Measurements from ENCODE around the gene SLC5A10. TPM values are rescaled to one million over a fixed set of nuclear protein-coding genes. Genes with fewer than 3 reads are reported as not detected.
"Not testable (repeated sequence)": the region's sequence is repeated elsewhere in the genome, so short reads cannot be mapped to it uniquely, and the experiment has no call there.

SLC5A10 gene
- total RNA-seq, 2 experiments from 2014 or later: not detected

DNA sequence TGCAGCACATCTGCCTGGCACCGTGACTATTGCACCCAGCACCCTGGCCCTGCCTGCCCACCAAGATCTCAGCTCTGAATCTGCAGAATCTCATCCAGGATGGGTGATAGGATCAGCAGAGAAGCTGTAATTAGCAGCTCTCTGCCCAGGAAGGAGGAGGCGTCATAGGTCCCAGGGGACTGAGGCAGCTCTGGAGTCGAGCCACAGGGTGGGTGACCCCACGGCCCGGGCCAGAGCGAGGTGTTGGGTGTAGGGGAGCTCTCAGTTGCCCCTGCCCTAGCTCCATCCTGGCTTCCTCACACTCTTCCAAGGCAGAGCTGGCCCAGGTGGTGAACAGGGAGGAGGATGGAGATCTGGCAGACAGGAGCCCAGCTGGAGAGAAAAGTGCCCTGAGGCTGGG is 70.8 kb downstream of the SLC5A10 start:
- TF ChIP-seq, protein P1, sequence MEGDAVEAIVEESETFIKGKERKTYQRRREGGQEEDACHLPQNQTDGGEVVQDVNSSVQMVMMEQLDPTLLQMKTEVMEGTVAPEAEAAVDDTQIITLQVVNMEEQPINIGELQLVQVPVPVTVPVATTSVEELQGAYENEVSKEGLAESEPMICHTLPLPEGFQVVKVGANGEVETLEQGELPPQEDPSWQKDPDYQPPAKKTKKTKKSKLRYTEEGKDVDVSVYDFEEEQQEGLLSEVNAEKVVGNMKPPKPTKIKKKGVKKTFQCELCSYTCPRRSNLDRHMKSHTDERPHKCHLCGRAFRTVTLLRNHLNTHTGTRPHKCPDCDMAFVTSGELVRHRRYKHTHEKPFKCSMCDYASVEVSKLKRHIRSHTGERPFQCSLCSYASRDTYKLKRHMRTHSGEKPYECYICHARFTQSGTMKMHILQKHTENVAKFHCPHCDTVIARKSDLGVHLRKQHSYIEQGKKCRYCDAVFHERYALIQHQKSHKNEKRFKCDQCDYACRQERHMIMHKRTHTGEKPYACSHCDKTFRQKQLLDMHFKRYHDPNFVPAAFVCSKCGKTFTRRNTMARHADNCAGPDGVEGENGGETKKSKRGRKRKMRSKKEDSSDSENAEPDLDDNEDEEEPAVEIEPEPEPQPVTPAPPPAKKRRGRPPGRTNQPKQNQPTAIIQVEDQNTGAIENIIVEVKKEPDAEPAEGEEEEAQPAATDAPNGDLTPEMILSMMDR (IDR thresholded peaks at IDR 0.05): no peak
- Mint-ChIP-seq H3K27me3 (no peaks in the 10 kb centered on the region), H3K4me3 (no peak overlapping the region), H3K9me3 (no peaks in the 10 kb centered on the region), H3K36me3 (ENCODE audit: low read depth) (peaks cover 13% of the 10 kb centered on the region), H3K27ac (no peak overlapping the region), H3K4me1 (ENCODE audit: low read depth) (peaks cover 16% of the 10 kb centered on the region)
- ChIA-PET CTCF (interaction anchor here (2.1 to 2.7 kb wide), 2 partner anchors 62 to 397 kb away, joined by 6 to 8 read pairs; no protein-coding TSS in a partner anchor), POLR2A (interaction anchor here (1.1 to 1.6 kb wide), 5 partner anchors 14 to 62 kb away, joined by 3 to 6 read pairs (median 4); partner anchors contain the start of gene FAM83G)
- intact Hi-C loops (cut with micrococcal nuclease): no loop called here
- no peak for DNase-seq
- ATAC-seq: no peak

DNA sequence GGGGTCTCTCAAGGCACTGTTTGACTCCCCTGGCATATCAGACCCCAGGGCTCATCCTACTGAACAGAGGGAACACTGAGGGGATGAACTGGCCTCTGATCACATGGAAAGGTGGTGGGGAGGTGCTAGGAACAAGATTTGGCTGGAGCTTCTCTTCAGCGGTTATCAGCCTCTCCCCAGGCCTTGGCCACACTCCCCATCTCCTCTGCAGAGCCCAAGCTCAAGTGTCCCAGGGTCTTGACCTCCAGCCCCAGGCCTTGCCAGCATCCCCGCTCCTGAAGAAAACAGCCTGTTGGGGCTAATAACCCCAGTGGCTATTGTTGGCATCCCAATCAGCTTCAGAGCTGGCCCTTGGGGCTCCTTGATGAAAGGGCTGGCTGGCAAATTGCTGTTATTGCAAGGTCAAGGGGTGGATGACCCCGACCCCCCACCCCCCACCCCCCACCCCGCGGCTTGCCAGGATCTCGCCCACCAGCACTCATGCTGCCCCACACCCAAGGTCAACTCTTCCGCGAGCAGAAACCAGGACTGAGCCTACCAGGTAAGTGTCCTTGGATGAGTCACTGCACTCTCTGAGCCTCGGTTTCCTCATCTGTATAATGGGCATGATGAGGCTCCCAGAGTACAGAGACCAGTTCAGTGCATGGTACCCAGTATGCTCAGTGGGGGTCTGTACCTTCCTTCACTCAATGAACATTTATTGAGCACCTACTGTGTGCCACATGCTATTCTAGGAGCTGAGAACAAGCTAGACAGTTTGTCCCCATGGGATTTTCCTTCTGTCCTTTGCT is 71.4 kb downstream of the SLC5A10 start:
- H3K27me3 Mint-ChIP-seq: no peaks in the 10 kb centered on the region
- no peak for DNase-seq

DNA sequence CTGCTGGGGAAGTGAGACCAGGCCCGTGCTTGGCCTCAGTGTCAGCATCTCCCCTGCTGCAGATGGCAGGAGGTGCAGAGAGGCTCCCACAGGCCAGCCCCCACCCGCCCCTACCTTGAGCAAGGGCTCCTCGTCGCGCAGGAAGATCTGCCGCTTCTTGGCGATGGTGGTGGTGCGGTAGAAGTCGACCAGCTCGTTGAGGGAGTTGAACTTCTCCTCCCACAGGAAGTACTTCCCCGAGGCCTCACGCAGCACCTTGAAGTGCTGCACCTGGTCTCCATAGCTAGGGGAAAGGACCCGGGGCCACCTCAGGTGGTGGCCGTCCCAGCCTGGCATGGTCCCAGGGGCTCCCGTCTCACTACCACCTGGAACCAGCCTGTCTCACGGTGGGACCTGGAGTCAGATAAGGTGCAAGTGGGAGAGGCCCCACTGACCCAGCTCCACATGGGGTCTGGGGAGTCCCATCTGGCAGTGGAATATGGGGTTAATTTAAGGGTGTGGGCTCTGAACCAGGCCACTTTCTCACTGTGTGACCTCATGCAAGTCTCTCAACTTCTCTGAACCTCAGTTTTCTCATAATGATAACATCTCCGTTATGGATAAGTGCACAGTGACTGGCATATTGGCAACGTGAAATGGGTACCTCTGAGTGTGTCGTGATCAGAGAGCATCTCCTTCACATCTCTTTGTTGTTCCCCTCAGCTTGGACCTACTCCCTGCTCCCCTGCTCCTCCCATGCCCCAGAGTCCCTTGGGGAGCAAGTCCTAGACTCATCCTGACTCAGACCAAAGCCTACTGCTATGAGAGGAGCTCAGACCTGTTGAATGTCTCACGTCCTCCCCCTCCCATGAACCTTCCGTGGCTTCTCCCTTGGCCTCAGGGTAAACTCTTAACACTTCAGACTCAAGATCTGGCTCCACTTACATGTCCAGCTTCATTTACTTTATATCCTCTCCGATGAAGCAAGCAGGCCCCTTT is 72.4 kb downstream of the SLC5A10 start:
- peaks cover 16% of the 10 kb centered on the region for H3K4me1 Mint-ChIP-seq (ENCODE audit: low read depth)
- peak; percentile 47 for ATAC-seq
- intact Hi-C loops (cut with micrococcal nuclease): no loop called here
- CTCF ChIA-PET: interaction anchor here (1.1 to 2.7 kb wide), 3 partner anchors 21 to 399 kb away, joined by 3 to 8 read pairs (median 6); no protein-coding TSS in a partner anchor
- peaks cover 13% of the 10 kb centered on the region for H3K36me3 Mint-ChIP-seq (ENCODE audit: low read depth)
- peak; percentile 27 for DNase-seq
- peak overlapping the region; percentile 83 for H3K27ac Mint-ChIP-seq
- TF ChIP-seq, protein P1 (IDR thresholded peaks at IDR 0.05): no peak
- no peak overlapping the region for H3K4me3 Mint-ChIP-seq
- H3K27me3 Mint-ChIP-seq: no peaks in the 10 kb centered on the region
- H3K9me3 Mint-ChIP-seq: no peaks in the 10 kb centered on the region
- POLR2A ChIA-PET: interaction anchor here (1.2 to 2.0 kb wide), 2 partner anchors 20 to 63 kb away, joined by 3 to 8 read pairs; partner anchors contain the start of gene FAM83G

More for the DNA sequence above, 71.4 kb downstream of the SLC5A10 start:
- POLR2A ChIA-PET: interaction anchor here (1.1 to 2.0 kb wide), 7 partner anchors 14 to 63 kb away, joined by 3 to 8 read pairs (median 4); partner anchors contain the start of gene FAM83G
- peaks cover 16% of the 10 kb centered on the region for H3K4me1 Mint-ChIP-seq (ENCODE audit: low read depth)
- no peak overlapping the region for H3K27ac Mint-ChIP-seq
- CTCF ChIA-PET: interaction anchor here (1.1 to 2.7 kb wide), 3 partner anchors 20 to 398 kb away, joined by 3 to 8 read pairs (median 6); no protein-coding TSS in a partner anchor
- no peaks in the 10 kb centered on the region for H3K9me3 Mint-ChIP-seq
- H3K4me3 Mint-ChIP-seq: no peak overlapping the region
- TF ChIP-seq, protein P1 (IDR thresholded peaks at IDR 0.05): no peak
- intact Hi-C loops (cut with micrococcal nuclease): no loop called here
- ATAC-seq: no peak
- H3K36me3 Mint-ChIP-seq (ENCODE audit: low read depth): peaks cover 13% of the 10 kb centered on the region

DNA sequence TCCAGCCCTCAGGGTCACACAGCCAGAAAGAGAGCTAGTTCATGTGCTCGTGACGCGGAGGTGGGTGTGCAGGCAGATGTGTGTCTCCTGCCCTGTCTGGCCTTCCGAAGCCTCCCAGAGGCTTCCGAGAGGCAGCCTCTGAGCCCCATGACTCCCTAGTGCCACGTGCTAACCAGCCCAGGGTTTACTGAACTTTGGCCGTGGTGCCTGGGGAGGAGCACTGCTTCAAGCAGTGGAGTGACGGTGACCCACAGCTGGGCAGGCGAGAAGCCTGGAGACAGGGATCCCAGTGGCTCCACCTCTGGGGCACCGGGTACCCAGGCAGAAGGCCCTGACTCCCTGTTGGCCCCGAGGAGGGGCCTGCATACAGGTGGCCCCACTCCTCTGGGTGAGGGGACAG is 76.7 kb downstream of the SLC5A10 start:
- POLR2A ChIA-PET; H3K36me3 Mint-ChIP-seq (ENCODE audit: low read depth); H3K27me3 Mint-ChIP-seq; H3K27ac Mint-ChIP-seq; H3K9me3 Mint-ChIP-seq; CTCF ChIA-PET; intact Hi-C loops (cut with micrococcal nuclease); ATAC-seq; DNase-seq; H3K4me3 Mint-ChIP-seq: not testable (repeated sequence)
- H3K4me1 Mint-ChIP-seq (ENCODE audit: low read depth): peaks cover 14% of the 10 kb centered on the region

DNA sequence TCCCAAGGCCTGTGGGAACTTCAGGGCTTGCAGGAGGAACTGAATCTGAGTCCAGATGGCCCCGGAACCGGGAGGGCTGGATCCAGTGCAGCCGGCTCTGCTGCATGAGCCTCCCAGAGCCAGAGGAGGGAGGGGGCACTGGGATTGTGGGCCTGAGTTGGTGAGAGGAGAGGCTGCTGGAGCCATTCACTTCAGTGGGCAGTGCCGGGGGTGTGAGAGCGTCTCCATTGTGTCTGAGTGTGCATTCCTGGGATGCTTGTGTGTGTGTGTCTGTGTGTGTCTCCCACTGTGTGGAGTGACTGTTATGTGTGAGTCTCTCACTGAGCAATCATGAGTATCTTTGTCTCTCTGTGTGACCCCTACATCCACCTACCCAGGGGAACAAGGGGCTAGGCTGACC is 77.8 kb downstream of the SLC5A10 start:
- POLR2A ChIA-PET; H3K4me3 Mint-ChIP-seq; ATAC-seq; CTCF ChIA-PET; H3K4me1 Mint-ChIP-seq (ENCODE audit: low read depth); H3K9me3 Mint-ChIP-seq; H3K27me3 Mint-ChIP-seq; H3K36me3 Mint-ChIP-seq (ENCODE audit: low read depth); intact Hi-C loops (cut with micrococcal nuclease); H3K27ac Mint-ChIP-seq; DNase-seq: not testable (repeated sequence)

DNA sequence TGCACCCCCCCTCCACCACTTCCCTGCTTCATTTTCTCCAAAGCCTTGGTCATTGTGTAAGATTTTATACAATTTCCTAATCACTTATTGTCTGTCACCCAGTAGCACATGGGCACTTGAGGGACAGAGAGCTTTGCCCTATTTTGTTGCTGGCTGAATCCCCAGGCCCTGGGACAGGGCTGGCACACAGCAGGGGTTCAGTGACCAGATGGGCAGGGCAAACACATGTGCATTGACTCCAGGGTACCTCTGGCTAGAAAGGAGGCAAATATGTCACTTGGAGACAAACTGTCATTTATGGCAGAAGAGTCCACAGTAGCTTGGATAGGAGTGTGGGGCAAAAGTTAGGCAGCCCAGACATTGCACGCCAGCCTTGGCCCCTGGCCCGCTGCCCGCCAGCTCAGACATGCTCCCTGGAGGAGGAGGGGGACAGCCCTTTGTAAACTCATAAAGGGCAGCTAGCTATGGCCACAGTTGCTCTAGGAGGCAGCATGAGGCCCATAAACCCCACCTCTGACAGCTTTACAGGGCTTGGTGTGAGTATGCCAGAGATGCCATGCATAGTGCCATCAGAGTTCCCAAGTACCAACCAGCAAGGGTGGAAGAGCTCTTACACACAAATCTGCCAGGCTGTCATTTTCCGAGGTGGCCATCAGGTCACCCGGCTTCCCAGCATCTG is 78.9 kb downstream of the SLC5A10 start:
- H3K36me3 Mint-ChIP-seq (ENCODE audit: low read depth); H3K4me3 Mint-ChIP-seq; H3K9me3 Mint-ChIP-seq; H3K27ac Mint-ChIP-seq; intact Hi-C loops (cut with micrococcal nuclease); H3K4me1 Mint-ChIP-seq (ENCODE audit: low read depth); ATAC-seq; POLR2A ChIA-PET; DNase-seq; H3K27me3 Mint-ChIP-seq; CTCF ChIA-PET: not testable (repeated sequence)

DNA sequence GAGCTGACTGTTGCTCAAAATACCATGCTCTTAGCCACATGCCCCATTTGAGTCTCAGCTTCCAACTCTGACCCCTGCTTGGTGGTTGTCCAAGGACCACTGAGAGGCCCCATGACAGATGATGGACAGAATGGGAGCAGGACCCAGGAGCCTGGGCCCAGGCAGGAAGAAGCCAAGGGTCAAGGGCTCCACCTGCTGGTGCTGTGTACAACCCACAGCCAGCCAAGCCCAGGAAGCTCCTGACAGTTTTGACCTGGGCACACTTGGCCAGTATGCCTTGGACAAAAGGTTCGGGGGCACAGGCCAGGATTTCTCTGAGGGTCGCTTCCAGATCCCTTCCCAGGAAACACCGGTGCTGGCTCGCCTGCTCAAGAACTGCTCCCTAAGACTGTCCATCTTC is 79.8 kb downstream of the SLC5A10 start:
- intact Hi-C loops (cut with micrococcal nuclease); H3K27ac Mint-ChIP-seq; H3K4me3 Mint-ChIP-seq; CTCF ChIA-PET; H3K4me1 Mint-ChIP-seq (ENCODE audit: low read depth); H3K36me3 Mint-ChIP-seq (ENCODE audit: low read depth); POLR2A ChIA-PET; H3K9me3 Mint-ChIP-seq; H3K27me3 Mint-ChIP-seq: not testable (repeated sequence)
- DNase-seq: peak; percentile 77
- ATAC-seq: peak; percentile 75

DNA sequence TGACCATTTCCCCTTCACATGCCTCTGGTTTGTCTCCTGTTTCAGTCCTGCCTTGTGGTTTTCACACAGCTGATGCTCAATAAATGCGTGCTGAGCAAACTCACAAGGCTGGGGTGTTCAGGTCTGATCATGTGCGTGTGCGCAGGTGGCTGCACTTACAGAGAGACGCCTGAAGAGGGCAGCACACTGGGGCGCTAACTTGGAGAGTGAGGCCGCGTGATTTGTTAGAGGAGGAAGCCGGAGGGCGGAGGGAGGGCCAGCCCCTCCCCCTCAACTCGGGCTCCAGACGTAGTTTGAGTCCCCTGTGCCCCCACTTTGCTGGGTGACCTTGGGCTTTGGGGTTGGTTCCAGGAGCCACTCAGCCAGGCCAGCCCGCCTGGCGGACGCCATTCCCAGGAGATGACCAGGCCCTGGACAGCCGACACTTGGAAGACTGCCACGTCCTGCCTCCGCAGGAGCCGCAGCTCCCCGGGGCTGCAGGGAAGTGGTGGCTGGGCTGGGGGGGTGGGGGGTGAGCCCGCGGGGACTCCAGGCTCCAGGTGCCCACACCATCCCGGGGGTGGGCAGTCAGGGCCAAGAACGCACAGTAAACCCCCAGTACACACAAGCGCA is 80.5 kb downstream of the SLC5A10 start:
- DNase-seq; H3K4me3 Mint-ChIP-seq; CTCF ChIA-PET; POLR2A ChIA-PET; H3K27ac Mint-ChIP-seq; H3K4me1 Mint-ChIP-seq (ENCODE audit: low read depth); H3K27me3 Mint-ChIP-seq; intact Hi-C loops (cut with micrococcal nuclease); H3K36me3 Mint-ChIP-seq (ENCODE audit: low read depth); H3K9me3 Mint-ChIP-seq: not testable (repeated sequence)
- peak; percentile 95 for ATAC-seq

All from activated CD8-positive, alpha-beta T cell treated with anti-CD3 and anti-CD28 coated beads for 36 hours (primary cell).